A172 (cell line): ENCODE data around the gene CDAN1. TPM values are rescaled to one million over a fixed set of nuclear protein-coding genes. Genes with fewer than 3 reads are reported as not detected.

Source experiments
- DNase-seq: peaks from one replicate; pipeline ENCODE4 v3.0.0-alpha.2; 2015; ENCODE audit warnings: low spot score
- total RNA-seq: library from RNA; depleted of rRNA; stranded (reverse); fragments of >200 nt; shearing (Covaris generic); gene quantifications from 2 replicates; pipeline ENCODE4 v1.2.3, GENCODE V29; 2014

CDAN1 gene
- total RNA-seq, 1 experiment from 2014 or later = 11.3 TPM

- no peak for DNase-seq
These were observed 1.4 kb downstream of the CDAN1 start for GRCh38 chr15:42735382-42736165.

GRCh38 chr15:42734076-42734672 is 2.8 kb downstream of the CDAN1 start:
- DNase-seq = no peak

GRCh38 chr15:42733027-42733426 is 3.9 kb downstream of the CDAN1 start:
- DNase-seq = no peak

- no peak for DNase-seq
These were observed 4.7 kb downstream of the CDAN1 start for GRCh38 chr15:42732095-42732827.

GRCh38 chr15:42731461-42731860 is 5.5 kb downstream of the CDAN1 start:
- no peak for DNase-seq

- no peak for DNase-seq
These were observed 6.4 kb downstream of the CDAN1 start for GRCh38 chr15:42730536-42730935.

- no peak for DNase-seq
These were observed 6.8 kb downstream of the CDAN1 start for GRCh38 chr15:42730135-42730534.

GRCh38 chr15:42729409-42729808 is 7.5 kb downstream of the CDAN1 start:
- no peak for DNase-seq

- no peak for DNase-seq
These were observed 8.0 kb downstream of the CDAN1 start for GRCh38 chr15:42728972-42729371.

GRCh38 chr15:42728560-42728959 is 8.4 kb downstream of the CDAN1 start:
- no peak for DNase-seq

- DNase-seq = no peak
These were observed 9.1 kb downstream of the CDAN1 start for GRCh38 chr15:42727750-42728381.

- DNase-seq = no peak
These were observed 10.8 kb downstream of the CDAN1 start for GRCh38 chr15:42726114-42726513.

- DNase-seq = no peak
These were observed 11.5 kb downstream of the CDAN1 start for GRCh38 chr15:42725331-42725903.

GRCh38 chr15:42724276-42724675 is 12.7 kb downstream of the CDAN1 start:
- no peak for DNase-seq

GRCh38 chr15:42723068-42723467 is 13.9 kb downstream of the CDAN1 start:
- DNase-seq = no peak

- no peak for DNase-seq
These were observed 15.0 kb downstream of the CDAN1 start for GRCh38 chr15:42721916-42722315.

GRCh38 chr15:42721016-42721415 is 15.9 kb downstream of the CDAN1 start:
- no peak for DNase-seq

- DNase-seq = no peak
These were observed 16.9 kb downstream of the CDAN1 start for GRCh38 chr15:42720071-42720470.

- DNase-seq = no peak
These were observed 17.9 kb downstream of the CDAN1 start for GRCh38 chr15:42719043-42719442.

GRCh38 chr15:42716626-42717025 is 20.3 kb downstream of the CDAN1 start:
- no peak for DNase-seq

- no peak for DNase-seq
These were observed 20.8 kb downstream of the CDAN1 start for GRCh38 chr15:42716125-42716524.

GRCh38 chr15:42712584-42712983 is 24.3 kb downstream of the CDAN1 start:
- DNase-seq = no peak
